Colon (tissue), 2 donors: ENCODE measurements around the gene PGM5.

Experiments
- FAIRE-seq: peaks from 2 replicates; lab custom pipeline; 2012; peaks lifted over from hg19 to GRCh38; lab: Jason Lieb, UNC
- donor health status: control.
- donor health status: control.

PGM5 gene

GRCh38 chr9:68496356-68496755 is 139.9 kb downstream of the PGM5 start:
- FAIRE-seq, result no peak

GRCh38 chr9:68497629-68498028 is 141.2 kb downstream of the PGM5 start:
- FAIRE-seq, result no peak

- no peak for FAIRE-seq
These were observed 142.4 kb downstream of the PGM5 start for GRCh38 chr9:68498816-68499215.

- no peak for FAIRE-seq
These were observed 144.3 kb downstream of the PGM5 start for GRCh38 chr9:68500457-68501381.

GRCh38 chr9:68502279-68502678 is 145.9 kb downstream of the PGM5 start:
- FAIRE-seq, result no peak

- FAIRE-seq, result no peak
These were observed 149.4 kb downstream of the PGM5 start for GRCh38 chr9:68505681-68506409.

GRCh38 chr9:68506551-68506950 is 150.1 kb downstream of the PGM5 start:
- no peak for FAIRE-seq

GRCh38 chr9:68507130-68507805 is 150.9 kb downstream of the PGM5 start:
- FAIRE-seq, result no peak

- no peak for FAIRE-seq
These were observed 151.4 kb downstream of the PGM5 start for GRCh38 chr9:68507806-68508145.

- no peak for FAIRE-seq
These were observed 152.1 kb downstream of the PGM5 start for GRCh38 chr9:68508547-68508946.

GRCh38 chr9:68509689-68510088 is 153.3 kb downstream of the PGM5 start:
- FAIRE-seq, result no peak

- FAIRE-seq, result no peak
These were observed 157.0 kb downstream of the PGM5 start for GRCh38 chr9:68513385-68513784.

- no peak for FAIRE-seq
These were observed 157.6 kb downstream of the PGM5 start for GRCh38 chr9:68513981-68514380.

GRCh38 chr9:68515326-68516017 is 159.1 kb downstream of the PGM5 start:
- FAIRE-seq, result no peak

GRCh38 chr9:68522131-68522530 is 165.7 kb downstream of the PGM5 start:
- FAIRE-seq, result no peak

- FAIRE-seq, result no peak
These were observed 166.5 kb downstream of the PGM5 start for GRCh38 chr9:68522954-68523353.

- FAIRE-seq, result no peak
These were observed 167.0 kb downstream of the PGM5 start for GRCh38 chr9:68523367-68523936.

- no peak for FAIRE-seq
These were observed 174.2 kb downstream of the PGM5 start for GRCh38 chr9:68530618-68531017.

GRCh38 chr9:68532131-68532530 is 175.7 kb downstream of the PGM5 start:
- no peak for FAIRE-seq

- no peak for FAIRE-seq
These were observed 177.3 kb downstream of the PGM5 start for GRCh38 chr9:68533678-68534077.

- FAIRE-seq, result no peak
These were observed 180.6 kb downstream of the PGM5 start for GRCh38 chr9:68536876-68537615.

- no peak for FAIRE-seq
These were observed 181.1 kb downstream of the PGM5 start for GRCh38 chr9:68537616-68537880.
